Spleen (tissue), 11 donors: Measurements from ENCODE around the gene ARID3A. TPM values are rescaled to one million over a fixed set of nuclear protein-coding genes. Genes with fewer than 3 reads are reported as not detected.

Experiments used
- DNase-seq: peaks from one replicate; pipeline ENCODE4 v3.0.0-alpha.2; 2020
- H3K27ac ChIP-seq, 8 donors: fragments of 200-600 bp; sonication (generic) in 7 of 8; 1 replicate in 4 of 8; 2 replicates in 4 of 8; pipeline versions ENCODE4 v1.5.0 to v1.8.0; 2016 to 2021; ENCODE audit warnings: inconsistent platforms in 4 of 8, mild to moderate bottlenecking in 4 of 8, moderate library complexity in 1 of 8
- H3K27me3 ChIP-seq, 7 donors: fragments of 200-600 bp; sonication (generic) in 6 of 7; replicated peaks in 1 of 7; 1 replicate in 4 of 7; 2 replicates in 3 of 7; pipeline versions ENCODE4 v1.5.0 to v1.8.0; 2016 to 2021; ENCODE audit warnings: inconsistent platforms in 3 of 7, mild to moderate bottlenecking in 1 of 7
- H3K36me3 ChIP-seq, 6 donors: fragments of 200-600 bp; sonication (generic) in 5 of 6; 1 replicate in 4 of 6; 2 replicates in 2 of 6; pipeline versions ENCODE4 v1.5.0 to v1.8.0; 2016 to 2021; ENCODE audit warnings: inconsistent platforms in 2 of 6
- H3K4me1 ChIP-seq, 6 donors: fragments of 200-600 bp; sonication (generic) in 5 of 6; 1 replicate in 3 of 6; 2 replicates in 3 of 6; pipeline versions ENCODE4 v1.5.0 to v1.8.0; 2016 to 2021; ENCODE audit warnings: inconsistent platforms in 3 of 6
- H3K4me3 ChIP-seq, 8 donors: fragments of 200-600 bp; sonication (generic) in 7 of 8; 1 replicate in 4 of 8; 2 replicates in 4 of 8; pipeline versions ENCODE4 v1.5.0 to v1.8.0; 2016 to 2021; ENCODE audit warnings: inconsistent platforms in 4 of 8, mild to moderate bottlenecking in 4 of 8, moderate library complexity in 2 of 8
- H3K9me3 ChIP-seq, 8 donors: fragments of 200-600 bp; sonication (generic) in 7 of 8; 1 replicate in 4 of 8; 2 replicates in 4 of 8; pipeline versions ENCODE4 v1.5.0 to v1.8.0; 2016 to 2021; ENCODE audit warnings: inconsistent platforms in 4 of 8
- POLR2A ChIP-seq, 3 donors: fragments of 450-650 bp; IDR thresholded peaks; one replicate each; pipeline ENCODE4 v1.5.1; 2017; ENCODE audit warnings: antibody characterized with exemption in 3 of 3, mild to moderate bottlenecking in 1 of 3
- POLR2AphosphoS5 ChIP-seq, 3 donors: sonication (generic); formaldehyde crosslinking; IDR thresholded peaks; one replicate each; pipeline ENCODE4 v1.5.1; 2017; ENCODE audit warnings: antibody characterized with exemption in 3 of 3
- WGBS, 5 donors: extraction: QIAGEN DNeasy Blood & Tissue Kit in 3 of 5; methylation state at CpG; one replicate each; pipeline versions ENCODE4 v1.1.5 to v1.1.7; 2013 to 2018; 5-methylcytosine and 5-hydroxymethylcytosine counted together
- intact Hi-C: fragments of 100-400 bp; cut with DNase I; formaldehyde crosslinking; loops from one replicate; pipeline ENCODE4 v1.15.0; 2023; ENCODE audit warnings: low total_unique reads
- polyA plus RNA-seq, 3 donors: library from polyadenylated mRNA; stranded (reverse); fragments of 200-250 nt; gene quantifications; one replicate each; pipeline ENCODE4 v1.2.1, GENCODE V29; 2013
- total RNA-seq, 7 donors: library from RNA; depleted of rRNA in 3 of 7; stranded (reverse); fragments of >200 nt in 3 of 7; fragmentation: NEBNext Ultra II Directional in 4 of 7; extraction: Animal tissue kit (Norgen Biotek cat#: 25700) in 4 of 7; gene quantifications; one replicate each; pipeline versions ENCODE4 v1.1.0 to v1.2.1, GENCODE V29; 2016 to 2021
- TF ChIP-seq, protein P1 (sequence below), 11 experiments: fragments of 200-600 bp in 7 of 11; fragments of 450-650 bp in 4 of 11; sonication (generic) in 4 of 11; IDR thresholded peaks in 8 of 11; conservative IDR thresholded peaks in 3 of 11; 1 replicate in 7 of 11; 2 replicates in 4 of 11; pipeline versions ENCODE4 v1.4.0 to v1.8.0; 2016 to 2021; ENCODE audit warnings: antibody characterized with exemption in 11 of 11, inconsistent platforms in 4 of 11, mild to moderate bottlenecking in 1 of 11
- donor health status: healthy with polysubstance abuse.
- donor health status: DM: no; HTN: no; CAD: no; lungs with moderate emphysema.
- donor health status: DM: no; HTN: no; CAD: no.
- donor health status: Bipolar disorder and iron deficiency.
- donor health status: healthy.
- donor health status: DM: no; HTN: no; CAD: no.
- donor health status: DM: yes; HTN: yes; CAD: no.

ARID3A gene
- total and polyA plus RNA-seq, 10 donors = 2.5 to 42.5 (median 17.7) TPM

GRCh38 chr19:1014161-1015060 lies 88.6 kb downstream of the ARID3A start:
- no peak overlapping the region for H3K4me3 ChIP-seq
- peaks cover 3 to 86% (median 56%) of the 10 kb centered on the region in 6 donors for H3K36me3 ChIP-seq
- TF ChIP-seq POLR2AphosphoS5 (IDR thresholded peaks at IDR 0.05) = peak in 2 of 3 donors; percentile 15 to 29
- TF ChIP-seq, protein P1, sequence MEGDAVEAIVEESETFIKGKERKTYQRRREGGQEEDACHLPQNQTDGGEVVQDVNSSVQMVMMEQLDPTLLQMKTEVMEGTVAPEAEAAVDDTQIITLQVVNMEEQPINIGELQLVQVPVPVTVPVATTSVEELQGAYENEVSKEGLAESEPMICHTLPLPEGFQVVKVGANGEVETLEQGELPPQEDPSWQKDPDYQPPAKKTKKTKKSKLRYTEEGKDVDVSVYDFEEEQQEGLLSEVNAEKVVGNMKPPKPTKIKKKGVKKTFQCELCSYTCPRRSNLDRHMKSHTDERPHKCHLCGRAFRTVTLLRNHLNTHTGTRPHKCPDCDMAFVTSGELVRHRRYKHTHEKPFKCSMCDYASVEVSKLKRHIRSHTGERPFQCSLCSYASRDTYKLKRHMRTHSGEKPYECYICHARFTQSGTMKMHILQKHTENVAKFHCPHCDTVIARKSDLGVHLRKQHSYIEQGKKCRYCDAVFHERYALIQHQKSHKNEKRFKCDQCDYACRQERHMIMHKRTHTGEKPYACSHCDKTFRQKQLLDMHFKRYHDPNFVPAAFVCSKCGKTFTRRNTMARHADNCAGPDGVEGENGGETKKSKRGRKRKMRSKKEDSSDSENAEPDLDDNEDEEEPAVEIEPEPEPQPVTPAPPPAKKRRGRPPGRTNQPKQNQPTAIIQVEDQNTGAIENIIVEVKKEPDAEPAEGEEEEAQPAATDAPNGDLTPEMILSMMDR (IDR thresholded peaks at IDR 0.05 in 8 of 11, conservative IDR thresholded peaks at IDR 0.05 in 3 of 11) = no peak
- H3K27ac ChIP-seq = peak overlapping the region in 3 of 8 donors; percentile 95 to 98 (median 97)
- H3K9me3 ChIP-seq = no peaks in the 10 kb centered on the region
- no peak for DNase-seq
- H3K27me3 ChIP-seq = no peaks in the 10 kb centered on the region
- H3K4me1 ChIP-seq = peaks cover 50 to 88% (median 65%) of the 10 kb centered on the region in 6 donors
- WGBS, 5 donors = 88 to 93% (median 90%) methylated on average over 35 to 49 of the region's 49 CpGs
- intact Hi-C loops = no loop called here

DNA sequence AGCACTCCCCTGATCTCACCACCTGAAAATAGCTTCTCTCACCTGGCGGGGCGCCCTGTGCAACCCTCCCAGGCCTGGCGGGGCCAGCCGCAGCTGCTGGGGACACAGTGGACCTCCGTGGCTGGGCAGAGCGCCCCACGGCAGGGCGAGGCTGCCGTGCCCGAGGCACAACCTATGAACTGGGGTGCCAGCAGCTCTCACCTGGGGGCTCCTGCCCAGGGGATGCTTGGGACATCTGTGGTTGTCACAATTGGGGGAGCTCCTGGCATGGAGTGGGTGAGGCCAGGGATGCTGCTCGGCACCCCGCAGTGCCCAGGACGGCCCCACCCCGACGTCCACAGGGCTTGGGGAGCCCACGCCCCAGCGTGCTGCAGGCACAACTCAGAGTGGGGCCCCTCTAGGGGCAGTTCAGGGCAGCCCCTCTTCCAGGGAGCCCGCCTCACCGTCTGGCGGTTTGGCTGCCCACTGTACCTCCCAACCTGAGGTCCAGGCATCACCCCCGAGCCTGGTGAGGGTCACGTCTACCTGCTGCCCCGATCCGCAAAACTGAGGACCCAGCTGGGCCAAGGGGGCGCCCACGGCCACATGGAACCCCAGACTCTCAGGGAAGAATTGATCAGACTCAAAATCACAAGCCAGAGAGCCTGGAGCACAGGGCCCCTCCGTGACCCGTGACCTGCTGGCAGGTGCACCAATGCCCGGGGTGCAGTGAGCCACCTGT lies 89.4 kb downstream of the ARID3A start:
- peak overlapping the region in 6 of 8 donors; percentile 27 to 98 (median 96) for H3K27ac ChIP-seq

DNA sequence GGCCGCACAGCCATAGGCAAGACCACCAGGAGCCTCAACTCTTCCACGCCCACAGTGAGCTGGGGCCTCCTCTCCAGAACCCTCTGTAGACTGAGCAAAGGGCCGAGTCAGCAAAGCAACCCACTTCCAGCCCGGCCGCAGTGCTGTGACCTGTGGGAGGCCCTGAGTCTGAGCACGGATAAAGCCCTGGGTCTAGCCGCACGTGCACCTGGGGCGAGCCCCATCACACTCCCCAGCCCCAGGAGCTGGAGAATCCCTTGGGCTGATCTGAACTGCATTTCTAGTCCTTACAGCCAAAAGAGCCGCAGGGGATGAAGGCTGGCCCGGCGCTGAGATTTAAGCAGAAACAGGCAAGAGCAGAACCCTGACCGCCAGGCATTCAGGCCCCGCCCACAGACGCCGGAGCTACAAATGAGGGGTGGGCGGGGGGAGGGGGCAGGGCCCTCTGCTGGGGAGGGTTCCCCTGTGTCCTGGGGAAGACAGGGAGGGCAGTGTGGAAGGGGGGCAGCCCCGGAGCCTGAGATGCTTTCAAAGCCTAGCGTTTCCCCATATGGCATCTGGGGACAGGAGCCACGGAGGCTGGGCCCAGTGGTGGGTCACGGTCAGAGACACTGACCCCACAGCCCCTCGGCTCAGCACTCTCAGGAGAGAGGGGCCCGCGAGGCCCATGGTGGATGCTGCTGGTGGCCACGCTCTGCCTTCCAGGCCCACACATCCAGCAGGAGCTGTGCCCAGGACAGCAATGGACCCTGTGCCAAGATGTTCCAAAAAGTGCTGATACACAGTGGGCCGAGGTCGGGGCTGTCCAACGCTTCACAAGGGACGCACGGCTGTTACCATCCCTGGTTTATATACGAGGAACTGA lies 90.2 kb downstream of the ARID3A start:
- H3K27me3 ChIP-seq = no peaks in the 10 kb centered on the region
- intact Hi-C loops = no loop called here
- TF ChIP-seq, protein P1 (IDR thresholded peaks at IDR 0.05 in 8 of 11, conservative IDR thresholded peaks at IDR 0.05 in 3 of 11) = no peak
- TF ChIP-seq POLR2A (IDR thresholded peaks at IDR 0.05) (no peak), POLR2AphosphoS5 (IDR thresholded peaks at IDR 0.05) (no peak)
- H3K36me3 ChIP-seq = peaks cover 3 to 74% (median 40%) of the 10 kb centered on the region in 6 donors
- WGBS, 5 donors = 64 to 79% (median 74%) methylated on average over 10 to 31 of the region's 31 CpGs
- DNase-seq = no peak
- peaks cover 56 to 84% (median 71%) of the 10 kb centered on the region in 6 donors for H3K4me1 ChIP-seq
- H3K9me3 ChIP-seq = no peaks in the 10 kb centered on the region
- peak overlapping the region in 7 of 8 donors; percentile 63 to 98 (median 95) for H3K27ac ChIP-seq
- H3K4me3 ChIP-seq = peak overlapping the region in 3 of 8 donors; percentile 2 to 81 (median 4)

More for the DNA sequence above, 89.4 kb downstream of the ARID3A start:
- Histone ChIP-seq H3K9me3 (no peaks in the 10 kb centered on the region), H3K36me3 (peaks cover 3 to 82% (median 48%) of the 10 kb centered on the region in 6 donors), H3K27me3 (no peaks in the 10 kb centered on the region), H3K4me1 (peaks cover 56 to 88% (median 71%) of the 10 kb centered on the region in 6 donors), H3K4me3 (peak overlapping the region in 2 of 8 donors; percentile 4 to 81)
- no peak for TF ChIP-seq POLR2A (IDR thresholded peaks at IDR 0.05)
- TF ChIP-seq, protein P1 (IDR thresholded peaks at IDR 0.05 in 8 of 11, conservative IDR thresholded peaks at IDR 0.05 in 3 of 11) = no peak
- no peak for TF ChIP-seq POLR2AphosphoS5 (IDR thresholded peaks at IDR 0.05)
- 85 to 95% (median 88%) methylated on average over 15 to 29 of the region's 29 CpGs for WGBS, 5 donors
- DNase-seq = no peak
- intact Hi-C loops = no loop called here
